ENCODE measurements around the gene TNK2. TPM values are rescaled to one million over a fixed set of nuclear protein-coding genes. Genes with fewer than 3 reads are reported as not detected.

The TNK2 gene
- total and polyA plus RNA-seq, 2 of the 13 experiments (the other 11 are each of a cell fraction or from before 2014, with no cell fraction given), result 4.6 to 5.8 TPM

DNA sequence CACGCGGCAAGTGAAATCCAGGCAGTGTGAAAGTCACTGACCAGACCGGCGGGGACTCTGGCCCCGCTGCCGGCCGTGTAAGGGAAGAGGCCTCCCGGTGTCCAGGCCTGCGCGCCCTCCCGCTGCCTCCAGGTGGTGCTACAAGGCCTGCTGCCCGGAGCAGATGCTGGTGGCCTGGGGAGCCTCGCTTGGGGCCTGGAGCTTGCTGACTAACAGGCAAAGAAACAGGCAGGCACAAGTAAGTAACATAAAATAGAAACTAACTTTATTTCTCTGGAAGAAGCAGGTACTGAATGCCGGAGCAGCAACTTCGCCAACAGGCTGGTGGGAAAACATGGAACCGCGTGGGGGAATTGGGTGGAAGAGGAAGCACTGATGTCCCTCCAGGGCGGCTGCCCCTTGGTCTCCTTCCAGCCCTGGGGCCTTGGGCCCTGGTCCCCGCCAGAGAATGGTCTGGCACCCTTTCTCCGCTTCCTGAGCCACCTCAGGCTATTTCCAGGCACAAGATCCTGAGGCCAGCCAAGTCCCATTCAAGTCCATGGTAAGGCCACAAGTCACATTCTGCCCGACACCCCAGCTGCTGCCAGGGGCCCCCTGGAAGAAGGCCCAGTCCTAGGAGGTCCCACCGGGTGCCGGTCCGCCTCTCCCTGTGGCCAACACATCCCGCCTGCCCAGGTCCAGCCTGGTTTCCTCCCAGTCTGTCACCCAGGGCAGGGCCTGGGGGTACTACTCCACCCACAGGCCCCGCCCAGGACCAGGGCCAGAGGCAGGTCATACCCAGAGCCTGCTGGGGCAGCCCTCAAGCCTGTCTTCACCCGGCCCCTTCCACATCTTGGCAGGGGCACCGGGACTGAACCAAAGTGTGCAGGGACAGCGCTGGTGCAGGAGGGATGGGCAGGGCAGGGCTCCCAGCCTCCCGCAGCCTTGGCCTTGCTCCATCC is 45.0 kb downstream of the TNK2 start (continued):
- TF ChIP-seq, protein P1, sequence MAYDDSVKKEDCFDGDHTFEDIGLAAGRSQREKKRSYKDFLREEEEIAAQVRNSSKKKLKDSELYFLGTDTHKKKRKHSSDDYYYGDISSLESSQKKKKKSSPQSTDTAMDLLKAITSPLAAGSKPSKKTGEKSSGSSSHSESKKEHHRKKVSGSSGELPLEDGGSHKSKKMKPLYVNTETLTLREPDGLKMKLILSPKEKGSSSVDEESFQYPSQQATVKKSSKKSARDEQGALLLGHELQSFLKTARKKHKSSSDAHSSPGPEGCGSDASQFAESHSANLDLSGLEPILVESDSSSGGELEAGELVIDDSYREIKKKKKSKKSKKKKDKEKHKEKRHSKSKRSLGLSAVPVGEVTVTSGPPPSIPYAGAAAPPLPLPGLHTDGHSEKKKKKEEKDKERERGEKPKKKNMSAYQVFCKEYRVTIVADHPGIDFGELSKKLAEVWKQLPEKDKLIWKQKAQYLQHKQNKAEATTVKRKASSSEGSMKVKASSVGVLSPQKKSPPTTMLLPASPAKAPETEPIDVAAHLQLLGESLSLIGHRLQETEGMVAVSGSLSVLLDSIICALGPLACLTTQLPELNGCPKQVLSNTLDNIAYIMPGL (CRISPR knock-in tag; IDR thresholded peaks at IDR 0.05; ENCODE audit: borderline replicate concordance in 1 of 2, low read depth in 1 of 2), result peak; percentile 46 to 60; a peak in 2 of 4 replicates
- no peak for TF ChIP-seq ZNF878 (CRISPR knock-in tag; IDR thresholded peaks at IDR 0.05)
- no peak for TF ChIP-seq SP2 (CRISPR knock-in tag; IDR thresholded peaks at IDR 0.05)
- TF ChIP-seq, protein P2, sequence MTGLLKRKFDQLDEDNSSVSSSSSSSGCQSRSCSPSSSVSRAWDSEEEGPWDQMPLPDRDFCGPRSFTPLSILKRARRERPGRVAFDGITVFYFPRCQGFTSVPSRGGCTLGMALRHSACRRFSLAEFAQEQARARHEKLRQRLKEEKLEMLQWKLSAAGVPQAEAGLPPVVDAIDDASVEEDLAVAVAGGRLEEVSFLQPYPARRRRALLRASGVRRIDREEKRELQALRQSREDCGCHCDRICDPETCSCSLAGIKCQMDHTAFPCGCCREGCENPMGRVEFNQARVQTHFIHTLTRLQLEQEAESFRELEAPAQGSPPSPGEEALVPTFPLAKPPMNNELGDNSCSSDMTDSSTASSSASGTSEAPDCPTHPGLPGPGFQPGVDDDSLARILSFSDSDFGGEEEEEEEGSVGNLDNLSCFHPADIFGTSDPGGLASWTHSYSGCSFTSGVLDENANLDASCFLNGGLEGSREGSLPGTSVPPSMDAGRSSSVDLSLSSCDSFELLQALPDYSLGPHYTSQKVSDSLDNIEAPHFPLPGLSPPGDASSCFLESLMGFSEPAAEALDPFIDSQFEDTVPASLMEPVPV (CRISPR knock-in tag; IDR thresholded peaks at IDR 0.05), result no peak
- TF ChIP-seq HNRNPLL (IDR thresholded peaks at IDR 0.05; ENCODE audit: low read depth, low read length, poor library complexity, severe bottlenecking), result peak; percentile 35
- TF ChIP-seq, protein P3, sequence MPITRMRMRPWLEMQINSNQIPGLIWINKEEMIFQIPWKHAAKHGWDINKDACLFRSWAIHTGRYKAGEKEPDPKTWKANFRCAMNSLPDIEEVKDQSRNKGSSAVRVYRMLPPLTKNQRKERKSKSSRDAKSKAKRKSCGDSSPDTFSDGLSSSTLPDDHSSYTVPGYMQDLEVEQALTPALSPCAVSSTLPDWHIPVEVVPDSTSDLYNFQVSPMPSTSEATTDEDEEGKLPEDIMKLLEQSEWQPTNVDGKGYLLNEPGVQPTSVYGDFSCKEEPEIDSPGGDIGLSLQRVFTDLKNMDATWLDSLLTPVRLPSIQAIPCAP (CRISPR knock-in tag; IDR thresholded peaks at IDR 0.05; ENCODE audit: low read depth), result no peak
- TF ChIP-seq, protein P4, sequence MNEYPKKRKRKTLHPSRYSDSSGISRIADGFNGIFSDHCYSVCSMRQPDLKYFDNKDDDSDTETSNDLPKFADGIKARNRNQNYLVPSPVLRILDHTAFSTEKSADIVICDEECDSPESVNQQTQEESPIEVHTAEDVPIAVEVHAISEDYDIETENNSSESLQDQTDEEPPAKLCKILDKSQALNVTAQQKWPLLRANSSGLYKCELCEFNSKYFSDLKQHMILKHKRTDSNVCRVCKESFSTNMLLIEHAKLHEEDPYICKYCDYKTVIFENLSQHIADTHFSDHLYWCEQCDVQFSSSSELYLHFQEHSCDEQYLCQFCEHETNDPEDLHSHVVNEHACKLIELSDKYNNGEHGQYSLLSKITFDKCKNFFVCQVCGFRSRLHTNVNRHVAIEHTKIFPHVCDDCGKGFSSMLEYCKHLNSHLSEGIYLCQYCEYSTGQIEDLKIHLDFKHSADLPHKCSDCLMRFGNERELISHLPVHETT (CRISPR knock-in tag; conservative IDR thresholded peaks at IDR 0.05), result no peak
- TF ChIP-seq KDM3A (CRISPR knock-in tag; IDR thresholded peaks at IDR 0.05; ENCODE audit: low read depth), result no peak
- no peak for TF ChIP-seq HMG20B (CRISPR knock-in tag; conservative IDR thresholded peaks at IDR 0.05)
- TF ChIP-seq, protein P5, sequence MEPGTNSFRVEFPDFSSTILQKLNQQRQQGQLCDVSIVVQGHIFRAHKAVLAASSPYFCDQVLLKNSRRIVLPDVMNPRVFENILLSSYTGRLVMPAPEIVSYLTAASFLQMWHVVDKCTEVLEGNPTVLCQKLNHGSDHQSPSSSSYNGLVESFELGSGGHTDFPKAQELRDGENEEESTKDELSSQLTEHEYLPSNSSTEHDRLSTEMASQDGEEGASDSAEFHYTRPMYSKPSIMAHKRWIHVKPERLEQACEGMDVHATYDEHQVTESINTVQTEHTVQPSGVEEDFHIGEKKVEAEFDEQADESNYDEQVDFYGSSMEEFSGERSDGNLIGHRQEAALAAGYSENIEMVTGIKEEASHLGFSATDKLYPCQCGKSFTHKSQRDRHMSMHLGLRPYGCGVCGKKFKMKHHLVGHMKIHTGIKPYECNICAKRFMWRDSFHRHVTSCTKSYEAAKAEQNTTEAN (CRISPR knock-in tag; conservative IDR thresholded peaks at IDR 0.05), result 0 out of 2 replicates have a peak, but pooled peaks have one; percentile 43
- no peak for TF ChIP-seq ZNF446 (CRISPR knock-in tag; IDR thresholded peaks at IDR 0.05)
- TF ChIP-seq TBX2 (CRISPR knock-in tag; IDR thresholded peaks at IDR 0.05; ENCODE audit: borderline replicate concordance), result no peak
- TF ChIP-seq SALL2 (CRISPR knock-in tag; IDR thresholded peaks at IDR 0.05), result peak; percentile 81; the same call in 1 of the 2 replicates
- no peak for TF ChIP-seq ZNF552 (CRISPR knock-in tag; IDR thresholded peaks at IDR 0.05; ENCODE audit: borderline replicate concordance)
- no peak for TF ChIP-seq ZNF850 (CRISPR knock-in tag; conservative IDR thresholded peaks at IDR 0.05)
- no peak for TF ChIP-seq ZKSCAN8 (CRISPR knock-in tag; IDR thresholded peaks at IDR 0.05; ENCODE audit: borderline replicate concordance)
- no peak for TF ChIP-seq MTA3 (CRISPR knock-in tag; IDR thresholded peaks at IDR 0.05)
- TF ChIP-seq ZNF563 (CRISPR knock-in tag; IDR thresholded peaks at IDR 0.05), result no peak
- 0 out of 3 replicates have a peak, but pooled peaks have one; percentile 44 for TF ChIP-seq MXI1 (IDR thresholded peaks at IDR 0.05; ENCODE audit: borderline replicate concordance, low read depth, low read length)
- TF ChIP-seq NFRKB (IDR thresholded peaks at IDR 0.05), result no peak
